Neutrophil (primary cell): Measurements from ENCODE around the gene CEP164.

Experiments
- H3K27ac ChIP-seq: fragments of 200-600 bp; sonication (generic); 2 replicates; pipeline ENCODE4 v1.5.1; 2016; ENCODE audit warnings: mild to moderate bottlenecking, moderate library complexity
- H3K27me3 ChIP-seq: fragments of 200-600 bp; sonication (generic); 2 replicates; pipeline ENCODE4 v1.6.0; 2016; ENCODE audit warnings: mild to moderate bottlenecking
- H3K36me3 ChIP-seq: fragments of 200-600 bp; sonication (generic); 2 replicates; pipeline ENCODE4 v1.5.1; 2017
- H3K4me1 ChIP-seq, 2 experiments: fragments of 200-600 bp in 1 of 2; sonication (generic) in 1 of 2; 1 replicate in 1 of 2; 2 replicates in 1 of 2; pipeline versions ENCODE4 v1.5.1 to v1.6.1; 2013 to 2016; ENCODE audit warnings: low read depth in 1 of 2, low read length in 1 of 2, mild to moderate bottlenecking in 1 of 2, moderate library complexity in 1 of 2; ENCODE audit not compliant: control insufficient read depth in 1 of 2, insufficient read depth in 1 of 2
- H3K4me3 ChIP-seq, 2 experiments: fragments of 200-600 bp in 1 of 2; sonication (generic) in 1 of 2; 1 replicate in 1 of 2; 2 replicates in 1 of 2; pipeline ENCODE4 v1.5.1; 2013 to 2016; ENCODE audit warnings: low read depth in 1 of 2, low read length in 1 of 2, mild to moderate bottlenecking in 1 of 2, moderate library complexity in 1 of 2
- H3K9me3 ChIP-seq: fragments of 200-600 bp; sonication (generic); 2 replicates; pipeline ENCODE4 v1.5.1; 2016
- TF ChIP-seq, protein P1 (sequence below): fragments of 200-600 bp; sonication (generic); IDR thresholded peaks from 2 replicates; pipeline ENCODE4 v1.5.1; 2016; ENCODE audit warnings: antibody characterized with exemption

The CEP164 gene

DNA sequence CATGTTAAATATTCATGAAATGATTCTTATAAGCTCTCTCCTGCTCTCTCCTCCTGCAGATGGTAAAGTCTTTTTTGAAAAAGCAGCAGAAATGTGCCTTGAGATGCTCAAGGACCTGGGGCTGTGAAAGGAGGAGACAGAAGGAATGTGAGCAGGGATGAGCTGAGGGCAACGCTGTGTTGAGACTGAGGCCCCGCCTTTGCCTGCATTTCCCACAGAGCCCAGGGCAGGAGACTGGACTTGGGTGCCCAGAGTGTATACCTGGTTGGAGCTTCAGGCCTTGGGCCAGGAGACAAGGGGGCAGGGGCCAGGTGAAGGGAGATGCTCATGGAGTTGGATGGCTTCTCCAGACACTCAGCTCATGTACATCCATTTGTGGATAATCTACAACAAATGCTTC, 39.2 kb downstream of the CEP164 start:
- Histone ChIP-seq H3K9me3 (no peaks in the 10 kb centered on the region), H3K27me3 (no peaks in the 10 kb centered on the region), H3K27ac (no peak overlapping the region), H3K36me3 (peaks cover 22% of the 10 kb centered on the region), H3K4me3 (no peak overlapping the region), H3K4me1 (no peaks in the 10 kb centered on the region)
- TF ChIP-seq, protein P1, sequence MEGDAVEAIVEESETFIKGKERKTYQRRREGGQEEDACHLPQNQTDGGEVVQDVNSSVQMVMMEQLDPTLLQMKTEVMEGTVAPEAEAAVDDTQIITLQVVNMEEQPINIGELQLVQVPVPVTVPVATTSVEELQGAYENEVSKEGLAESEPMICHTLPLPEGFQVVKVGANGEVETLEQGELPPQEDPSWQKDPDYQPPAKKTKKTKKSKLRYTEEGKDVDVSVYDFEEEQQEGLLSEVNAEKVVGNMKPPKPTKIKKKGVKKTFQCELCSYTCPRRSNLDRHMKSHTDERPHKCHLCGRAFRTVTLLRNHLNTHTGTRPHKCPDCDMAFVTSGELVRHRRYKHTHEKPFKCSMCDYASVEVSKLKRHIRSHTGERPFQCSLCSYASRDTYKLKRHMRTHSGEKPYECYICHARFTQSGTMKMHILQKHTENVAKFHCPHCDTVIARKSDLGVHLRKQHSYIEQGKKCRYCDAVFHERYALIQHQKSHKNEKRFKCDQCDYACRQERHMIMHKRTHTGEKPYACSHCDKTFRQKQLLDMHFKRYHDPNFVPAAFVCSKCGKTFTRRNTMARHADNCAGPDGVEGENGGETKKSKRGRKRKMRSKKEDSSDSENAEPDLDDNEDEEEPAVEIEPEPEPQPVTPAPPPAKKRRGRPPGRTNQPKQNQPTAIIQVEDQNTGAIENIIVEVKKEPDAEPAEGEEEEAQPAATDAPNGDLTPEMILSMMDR: no peak

DNA sequence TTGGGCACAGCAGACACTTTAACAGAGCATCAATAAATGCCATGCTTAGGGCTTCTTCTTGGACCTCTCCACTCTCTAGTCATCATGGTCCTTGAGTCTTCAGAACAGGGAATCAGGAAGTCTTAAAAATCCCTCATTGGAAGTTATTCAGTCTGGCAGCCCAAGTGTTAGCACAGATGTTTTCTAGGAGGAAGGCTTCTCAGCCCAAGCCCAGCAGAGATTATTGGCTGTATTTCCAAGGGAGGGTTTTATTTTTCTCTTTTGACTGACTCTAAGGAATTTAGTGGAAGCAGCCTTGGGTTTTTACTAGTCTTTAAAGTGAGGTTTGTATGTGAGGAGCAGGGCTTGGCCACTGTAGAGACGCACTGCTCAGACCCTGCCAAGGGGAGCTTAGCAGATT, 41.9 kb downstream of the CEP164 start:
- no peak overlapping the region for H3K4me3 ChIP-seq
- H3K4me1 ChIP-seq: no peaks in the 10 kb centered on the region
- peaks cover 11% of the 10 kb centered on the region for H3K36me3 ChIP-seq
- H3K27ac ChIP-seq: no peak overlapping the region
- H3K9me3 ChIP-seq: no peaks in the 10 kb centered on the region
- no peaks in the 10 kb centered on the region for H3K27me3 ChIP-seq
- TF ChIP-seq, protein P1: no peak

- H3K4me1 ChIP-seq: no peaks in the 10 kb centered on the region
Measured at GRCh38 chr11:117371453-117371852, 43.8 kb downstream of the CEP164 start.

GRCh38 chr11:117374316-117375055, 46.8 kb downstream of the CEP164 start:
- H3K9me3 ChIP-seq: no peaks in the 10 kb centered on the region
- no peak overlapping the region for H3K27ac ChIP-seq
- no peak overlapping the region for H3K4me3 ChIP-seq
- no peaks in the 10 kb centered on the region for H3K27me3 ChIP-seq
- no peaks in the 10 kb centered on the region for H3K4me1 ChIP-seq
- peaks cover 22% of the 10 kb centered on the region for H3K36me3 ChIP-seq
- TF ChIP-seq, protein P1: no peak

More at GRCh38 chr11:117371453-117371852, 43.8 kb downstream of the CEP164 start:
- Histone ChIP-seq H3K27ac (no peak overlapping the region), H3K4me3 (no peak overlapping the region), H3K36me3 (peaks cover 27% of the 10 kb centered on the region), H3K9me3 (no peaks in the 10 kb centered on the region), H3K27me3 (no peaks in the 10 kb centered on the region)
- TF ChIP-seq, protein P1: no peak

- Histone ChIP-seq H3K4me1 (no peaks in the 10 kb centered on the region), H3K4me3 (no peak overlapping the region), H3K27ac (no peak overlapping the region), H3K27me3 (no peaks in the 10 kb centered on the region), H3K9me3 (no peaks in the 10 kb centered on the region), H3K36me3 (peaks cover 29% of the 10 kb centered on the region)
- TF ChIP-seq, protein P1: no peak
Measured at GRCh38 chr11:117375960-117376359, 48.3 kb downstream of the CEP164 start.
